NCI-H345 (cell line): ENCODE data around the gene ZBTB38.

ENCODE experiments used
- DNase-seq: peaks from one replicate; lab custom pipeline; 2025; lab: John Stamatoyannopoulos, UW

ZBTB38 gene

GRCh38 chr3:141368925-141369794, 856 bp downstream of the ZBTB38 start:
- DNase-seq = no peak

DNA sequence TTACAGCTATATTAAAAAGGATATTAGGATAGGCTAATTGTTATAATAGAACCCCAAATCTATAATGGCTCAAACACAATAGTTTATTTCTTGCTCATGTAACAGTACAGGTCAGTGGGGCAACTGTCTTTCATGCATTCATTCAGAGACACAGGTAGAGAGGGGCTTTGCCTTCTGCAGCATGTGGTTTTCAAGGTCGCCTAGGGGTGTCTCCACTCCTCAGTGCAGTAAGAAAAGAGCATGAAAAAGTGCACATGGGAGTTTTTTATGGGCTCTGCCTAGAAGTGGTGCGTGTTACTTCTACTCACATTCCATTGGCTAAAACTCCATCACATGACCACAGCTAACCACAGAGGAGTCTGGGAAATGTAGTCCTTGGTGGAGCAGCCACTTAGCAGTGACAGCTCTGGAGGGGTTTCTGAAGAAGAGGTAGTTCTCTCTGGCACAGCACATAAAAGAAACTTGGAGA, 1.8 kb downstream of the ZBTB38 start:
- DNase-seq = no peak

DNA sequence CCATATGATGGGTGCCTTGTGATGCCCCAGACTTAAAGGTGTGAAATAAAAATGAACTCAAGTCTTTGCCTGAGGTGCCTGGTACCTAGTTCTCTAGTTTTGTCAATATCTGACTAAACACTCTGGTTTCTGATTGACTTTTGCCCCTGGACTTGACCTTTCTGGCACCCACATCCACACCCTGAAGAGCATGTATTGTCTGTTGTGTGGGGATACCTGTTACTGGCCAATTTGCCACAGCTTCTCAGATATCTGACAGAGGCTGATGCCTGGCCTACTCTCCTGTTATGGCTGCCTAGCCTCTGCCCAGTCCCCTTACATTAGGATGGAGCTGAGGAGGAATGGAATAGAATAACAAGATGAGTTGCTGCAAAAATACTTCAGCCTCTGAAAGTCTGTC, 3.6 kb downstream of the ZBTB38 start:
- DNase-seq = no peak

DNA sequence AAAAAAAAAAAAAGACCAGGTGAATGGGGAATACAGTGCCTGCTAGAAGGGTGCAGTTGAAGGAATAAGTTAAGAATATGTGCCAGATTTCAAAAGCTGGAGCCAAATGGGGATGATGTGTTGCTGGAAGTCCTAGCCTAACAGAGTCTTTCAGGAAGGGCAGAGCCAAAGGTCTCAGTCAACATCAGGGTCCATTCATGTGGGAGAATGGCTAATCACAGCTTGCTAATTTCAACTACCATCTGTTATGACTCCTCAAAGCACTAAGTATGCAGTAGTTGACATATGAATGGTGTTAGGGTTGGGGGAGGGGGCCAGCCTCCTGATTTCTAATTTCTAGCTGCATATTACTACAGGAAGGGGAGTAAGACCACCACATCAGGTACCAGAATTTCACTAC, 4.4 kb downstream of the ZBTB38 start:
- DNase-seq = no peak

- DNase-seq = no peak
These were observed 4.9 kb downstream of the ZBTB38 start for GRCh38 chr3:141373232-141373631.

- DNase-seq = no peak
These were observed 5.6 kb downstream of the ZBTB38 start for GRCh38 chr3:141373768-141374526.

GRCh38 chr3:141375381-141376301, 7.3 kb downstream of the ZBTB38 start:
- DNase-seq = no peak

DNA sequence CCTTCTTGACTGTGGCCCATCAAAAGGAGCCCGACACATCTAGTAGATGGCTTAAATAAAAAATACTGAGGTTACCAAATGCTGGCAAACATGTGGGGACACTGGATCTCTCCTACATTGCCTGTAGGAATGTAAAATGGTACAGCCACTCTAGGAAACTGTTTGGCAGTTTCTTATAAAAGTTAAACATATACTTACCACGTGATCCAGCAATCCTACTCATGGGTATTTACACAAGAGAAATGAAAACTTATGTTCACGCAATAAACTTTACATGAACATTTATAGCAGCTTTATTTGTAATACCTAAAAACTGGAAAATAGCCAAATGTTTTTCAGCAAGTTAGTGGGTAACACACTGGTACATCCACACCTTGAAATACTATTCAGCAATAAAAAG, 9.1 kb downstream of the ZBTB38 start:
- no peak for DNase-seq

DNA sequence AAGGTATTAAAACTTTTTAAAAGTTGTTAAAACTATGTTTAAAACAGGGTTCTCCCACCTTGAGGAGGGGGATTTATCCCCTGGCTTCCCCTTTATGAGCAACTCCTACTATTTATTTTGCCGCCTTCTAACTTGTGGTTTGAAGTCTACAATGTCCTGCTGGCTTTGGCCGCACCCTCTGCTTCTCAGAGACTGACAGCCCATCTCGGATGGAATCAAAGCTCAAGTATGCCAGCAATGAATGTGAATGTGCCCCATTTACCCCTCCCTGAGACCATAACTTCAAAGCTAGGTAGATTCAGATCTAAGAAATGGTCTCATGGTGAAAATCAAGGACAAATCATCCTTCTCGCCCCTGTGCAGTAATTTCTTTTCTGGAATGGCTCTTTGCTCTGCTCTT, 10.3 kb downstream of the ZBTB38 start:
- no peak for DNase-seq

- DNase-seq = no peak
These were observed 11.1 kb downstream of the ZBTB38 start for GRCh38 chr3:141379250-141379966.

GRCh38 chr3:141380279-141380678, 12.0 kb downstream of the ZBTB38 start:
- no peak for DNase-seq

- DNase-seq = no peak
These were observed 12.7 kb downstream of the ZBTB38 start for GRCh38 chr3:141380987-141381386.

DNA sequence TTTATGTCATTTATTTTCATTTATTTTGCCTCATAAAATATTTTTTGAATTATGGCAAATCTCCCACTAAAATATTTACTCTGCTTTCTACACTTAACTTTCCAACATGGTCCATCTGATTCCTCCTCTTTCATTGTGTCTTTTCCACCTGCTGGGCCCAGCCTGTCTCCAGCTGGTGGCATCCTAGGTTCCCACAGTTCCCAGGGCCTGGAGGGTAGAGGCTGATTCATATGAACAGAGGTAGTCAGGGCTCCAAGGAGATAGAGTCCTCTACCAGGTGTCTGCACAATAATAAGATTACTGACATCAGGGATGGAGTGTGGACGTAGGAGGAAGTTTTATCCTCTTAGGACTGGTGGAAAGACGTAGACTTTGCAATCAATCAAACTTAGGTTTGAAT, 14.3 kb downstream of the ZBTB38 start:
- no peak for DNase-seq

GRCh38 chr3:141383555-141384129, 15.3 kb downstream of the ZBTB38 start:
- no peak for DNase-seq

DNA sequence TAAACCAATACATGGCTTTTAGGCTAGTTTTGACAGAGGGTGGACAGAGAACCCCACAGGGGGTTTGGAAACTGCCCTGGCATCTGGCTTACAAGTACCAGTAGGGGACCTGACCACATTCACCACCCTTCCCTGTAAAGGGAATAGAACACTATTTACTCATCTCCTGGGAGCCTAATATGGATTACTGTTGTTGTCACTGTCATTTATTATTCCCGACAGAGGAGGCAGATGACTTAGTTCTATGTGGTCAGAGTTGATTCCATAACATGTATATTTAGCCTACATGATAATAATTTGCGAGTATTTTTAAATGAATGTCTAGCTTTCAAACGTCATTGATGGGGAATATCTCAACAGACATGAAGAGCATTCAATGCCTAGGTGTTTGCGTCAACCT, 15.9 kb downstream of the ZBTB38 start:
- DNase-seq = no peak

GRCh38 chr3:141384575-141384974, 16.3 kb downstream of the ZBTB38 start:
- DNase-seq = no peak

DNA sequence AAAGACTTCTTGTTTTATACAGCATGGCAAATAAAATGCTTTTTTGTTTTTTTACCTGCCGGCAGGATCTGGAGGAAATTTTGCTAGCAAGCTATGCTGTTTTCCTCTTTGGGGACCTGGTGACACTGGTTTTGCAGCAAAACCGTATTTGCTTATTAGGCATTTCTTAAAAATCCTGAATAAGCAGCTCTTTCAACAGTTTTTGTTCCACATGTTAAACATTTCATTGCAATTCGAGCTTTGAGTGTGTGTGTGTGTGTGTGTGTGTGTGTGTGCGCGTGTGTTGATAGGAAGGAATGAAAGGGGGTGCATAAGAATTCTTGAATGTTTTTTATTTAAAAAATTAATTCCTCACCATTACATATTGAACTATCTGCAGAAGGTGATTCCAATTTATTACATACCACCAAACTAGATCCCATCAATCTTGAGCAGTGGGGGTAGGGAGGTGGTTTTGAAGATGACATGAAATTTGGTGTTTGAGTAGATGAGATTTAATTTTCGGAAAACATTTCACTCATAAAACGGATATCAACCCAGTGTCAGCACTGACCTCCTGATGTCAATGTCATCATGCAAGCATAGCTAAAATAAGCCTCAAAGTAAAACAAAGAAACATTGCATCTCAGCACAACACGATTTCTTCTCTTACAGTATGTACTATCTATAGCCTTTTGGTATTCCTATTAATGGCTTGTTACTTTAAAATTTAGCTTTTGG, 17.3 kb downstream of the ZBTB38 start:
- no peak for DNase-seq

DNA sequence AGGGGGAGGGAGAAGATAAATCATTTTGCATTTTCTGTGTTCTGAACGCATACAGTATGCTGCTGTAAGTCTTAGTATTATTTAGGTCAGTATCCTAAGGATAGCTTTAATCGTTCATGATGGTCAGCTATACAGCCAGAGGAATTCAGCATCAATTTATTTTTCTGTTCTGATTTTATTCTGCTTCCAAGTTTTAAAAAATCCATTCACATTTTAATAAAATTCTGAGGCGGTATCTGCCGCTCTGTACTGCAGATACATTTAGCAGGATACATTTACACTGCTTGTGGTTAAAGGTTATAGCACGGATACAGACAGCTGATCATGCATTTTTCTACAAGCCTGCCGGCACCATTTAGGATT, 17.8 kb downstream of the ZBTB38 start:
- no peak for DNase-seq

GRCh38 chr3:141386611-141387111, 18.4 kb downstream of the ZBTB38 start:
- no peak for DNase-seq

- no peak for DNase-seq
These were observed 19.2 kb downstream of the ZBTB38 start for GRCh38 chr3:141387516-141387915.
